Naive thymus-derived CD4-positive, alpha-beta T cell (primary cell): ENCODE data around the gene ZNF638. TPM values are rescaled to one million over a fixed set of nuclear protein-coding genes. Genes with fewer than 3 reads are reported as not detected.

Source experiments
- ATAC-seq: fragments of 150-1000 bp; cut with Tn5 transposase; 2 replicates; pipeline ENCODE4 v1.10.0; 2021; ENCODE audit warnings: mild to moderate bottlenecking, moderate library complexity
- CTCF ChIA-PET: fragments of 350-600 bp; sonication (Branson Sonifier 250); formaldehyde crosslinking; loops from one replicate; lab custom pipeline; 2021; ENCODE audit warnings: antibody characterized with exemption; lab: Charles Lee
- POLR2A ChIA-PET: fragments of 350-600 bp; sonication (Branson Sonifier 250); formaldehyde crosslinking; loops from one replicate; lab custom pipeline; 2021; ENCODE audit warnings: antibody characterized with exemption, inconsistent platforms; lab: Charles Lee
- DNase-seq, 9 donors: peaks; one replicate each; pipeline versions ENCODE4 v3.0.0 to v3.0.0-alpha.2; 2020 to 2022; ENCODE audit warnings: mixed read lengths in 1 of 9
- H3K27ac ChIP-seq: one replicate; pipeline ENCODE4 v1.7.0; 2013; ENCODE audit warnings: mild to moderate bottlenecking, low read depth, low read length, moderate library complexity
- H3K27me3 ChIP-seq, 2 donors: one replicate each; pipeline ENCODE4 v1.7.0; 2013; ENCODE audit warnings: low read length in 2 of 2, mild to moderate bottlenecking in 2 of 2, moderate library complexity in 2 of 2; ENCODE audit not compliant: control insufficient read depth in 2 of 2, insufficient read depth in 2 of 2
- H3K36me3 ChIP-seq, 3 experiments: 1 replicate in 2 of 3; 2 replicates in 1 of 3; pipeline ENCODE4 v1.7.0; 2013; ENCODE audit warnings: low read length in 3 of 3, mild to moderate bottlenecking in 3 of 3, moderate library complexity in 1 of 3; ENCODE audit not compliant: insufficient read depth in 3 of 3, control insufficient read depth in 2 of 3
- H3K4me1 ChIP-seq, 2 donors: one replicate each; pipeline ENCODE4 v1.7.0; 2013; ENCODE audit warnings: low read length in 2 of 2, mild to moderate bottlenecking in 2 of 2, moderate library complexity in 1 of 2; ENCODE audit not compliant: control insufficient read depth in 2 of 2, insufficient read depth in 2 of 2
- H3K4me3 ChIP-seq: 2 replicates; pipeline ENCODE4 v1.7.0; 2013; ENCODE audit warnings: mild to moderate bottlenecking, low read length
- H3K9me3 ChIP-seq, 3 experiments: 1 replicate in 2 of 3; 2 replicates in 1 of 3; pipeline ENCODE4 v1.7.0; 2013; ENCODE audit warnings: low read length in 3 of 3; ENCODE audit not compliant: control insufficient read depth in 2 of 3
- H3K27ac Mint-ChIP-seq, 9 donors: one replicate each; pipeline ENCODE4 v1.8.0; 2020 to 2022; ENCODE audit warnings: mixed read lengths in 9 of 9, mild to moderate bottlenecking in 8 of 9, moderate library complexity in 5 of 9, inconsistent platforms in 2 of 9
- H3K27me3 Mint-ChIP-seq, 5 donors: one replicate each; pipeline ENCODE4 v1.8.0; 2021 to 2022; ENCODE audit warnings: mixed read lengths in 5 of 5, mild to moderate bottlenecking in 1 of 5
- H3K36me3 Mint-ChIP-seq, 5 donors: one replicate each; pipeline ENCODE4 v1.8.0; 2020 to 2022; ENCODE audit warnings: mixed read lengths in 5 of 5, mild to moderate bottlenecking in 3 of 5, inconsistent platforms in 1 of 5
- H3K4me1 Mint-ChIP-seq, 7 donors: one replicate each; pipeline ENCODE4 v1.8.0; 2020 to 2022; ENCODE audit warnings: mixed read lengths in 7 of 7, mild to moderate bottlenecking in 3 of 7, inconsistent platforms in 1 of 7
- H3K4me3 Mint-ChIP-seq, 10 donors: one replicate each; pipeline ENCODE4 v1.8.0; 2020 to 2022; ENCODE audit warnings: mild to moderate bottlenecking in 10 of 10, mixed read lengths in 10 of 10, moderate library complexity in 6 of 10, inconsistent platforms in 2 of 10
- H3K9me3 Mint-ChIP-seq, 11 donors: one replicate each; pipeline ENCODE4 v1.8.0; 2020 to 2022; ENCODE audit warnings: mixed read lengths in 11 of 11, mild to moderate bottlenecking in 4 of 11, inconsistent platforms in 1 of 11, moderate library complexity in 1 of 11
- intact Hi-C, 2 donors: fragments of 100-400 bp; cut with micrococcal nuclease; formaldehyde crosslinking; loops; one replicate each; pipeline ENCODE4 v1.15.1; 2023
- polyA plus RNA-seq, 2 donors: library from polyadenylated mRNA; unstranded; fragments of 300-500 nt; fragmentation: Illumina TruSeq; gene quantifications; one replicate each; pipeline ENCODE4 v1.2.3, GENCODE V29; 2021
- total RNA-seq, 6 experiments: library from RNA in 5 of 6; stranded (reverse) in 5 of 6; gene quantifications; 1 replicate in 5 of 6; 2 replicates in 1 of 6; pipeline ENCODE4 v1.2.3 and lab custom pipeline; 2021 to 2026

Gene ZNF638
- total and polyA plus RNA-seq, 7 experiments from 2014 or later, result 57.6 to 204 (median 114) TPM

- Mint-ChIP-seq H3K4me3 (no peak overlapping the region), H3K4me1 (peaks cover 0 to 13% (median 8%) of the 10 kb centered on the region in 7 donors), H3K36me3 (no peaks in the 10 kb centered on the region), H3K27ac (no peak overlapping the region), H3K27me3 (peaks cover 38 to 47% (median 44%) of the 10 kb centered on the region in 5 donors), H3K9me3 (no peaks in the 10 kb centered on the region)
- no peaks in the 10 kb centered on the region for H3K4me1 ChIP-seq
- peaks cover 0 to 5% of the 10 kb centered on the region in 2 donors for H3K27me3 ChIP-seq
- ATAC-seq (no peak), DNase-seq (no peak)
- H3K9me3 ChIP-seq, result no peaks in the 10 kb centered on the region
- no peak overlapping the region for H3K4me3 ChIP-seq
- H3K36me3 ChIP-seq, result no peaks in the 10 kb centered on the region
- POLR2A ChIA-PET, result no interaction called here
- intact Hi-C loops, result no loop called here
- CTCF ChIA-PET, result no interaction called here
- no peak overlapping the region for H3K27ac ChIP-seq
These were observed 138.1 kb downstream of the ZNF638 start for GRCh38 chr2:71469403-71470398.

- POLR2A ChIA-PET, result no interaction called here
- Mint-ChIP-seq H3K9me3 (no peaks in the 10 kb centered on the region), H3K27me3 (peaks cover 38 to 51% (median 44%) of the 10 kb centered on the region in 5 donors), H3K27ac (no peak overlapping the region), H3K4me1 (peaks cover 0 to 13% (median 8%) of the 10 kb centered on the region in 7 donors), H3K4me3 (no peak overlapping the region), H3K36me3 (no peaks in the 10 kb centered on the region)
- H3K36me3 ChIP-seq, result no peaks in the 10 kb centered on the region
- CTCF ChIA-PET, result no interaction called here
- no peaks in the 10 kb centered on the region for H3K9me3 ChIP-seq
- H3K27ac ChIP-seq, result no peak overlapping the region
- intact Hi-C loops, result no loop called here
- H3K27me3 ChIP-seq, result no peaks in the 10 kb centered on the region
- no peak for DNase-seq
- no peak for ATAC-seq
- H3K4me1 ChIP-seq, result no peaks in the 10 kb centered on the region
- no peak overlapping the region for H3K4me3 ChIP-seq
These were observed 139.7 kb downstream of the ZNF638 start for GRCh38 chr2:71471276-71471675.

GRCh38 chr2:71472019-71472418 lies 140.4 kb downstream of the ZNF638 start:
- CTCF ChIA-PET, result no interaction called here
- Mint-ChIP-seq H3K27ac (no peak overlapping the region), H3K27me3 (peaks cover 39 to 48% (median 42%) of the 10 kb centered on the region in 5 donors), H3K36me3 (no peaks in the 10 kb centered on the region), H3K9me3 (no peaks in the 10 kb centered on the region), H3K4me1 (peaks cover 0 to 10% (median 4%) of the 10 kb centered on the region in 7 donors), H3K4me3 (no peak overlapping the region)
- intact Hi-C loops, result no loop called here
- DNase-seq, result no peak
- Histone ChIP-seq H3K4me1 (no peaks in the 10 kb centered on the region), H3K27me3 (no peaks in the 10 kb centered on the region), H3K27ac (no peak overlapping the region), H3K36me3 (no peaks in the 10 kb centered on the region), H3K9me3 (no peaks in the 10 kb centered on the region), H3K4me3 (no peak overlapping the region)
- POLR2A ChIA-PET, result no interaction called here
- ATAC-seq, result no peak

GRCh38 chr2:71473346-71474031 lies 141.9 kb downstream of the ZNF638 start:
- Mint-ChIP-seq H3K36me3 (no peaks in the 10 kb centered on the region), H3K4me1 (no peaks in the 10 kb centered on the region), H3K4me3 (no peak overlapping the region), H3K27me3 (peaks cover 25 to 35% (median 29%) of the 10 kb centered on the region in 5 donors), H3K9me3 (no peaks in the 10 kb centered on the region), H3K27ac (no peak overlapping the region)
- H3K4me1 ChIP-seq, result no peaks in the 10 kb centered on the region
- no peak overlapping the region for H3K4me3 ChIP-seq
- ChIA-PET POLR2A (no interaction called here), CTCF (no interaction called here)
- no peak for DNase-seq
- H3K27ac ChIP-seq, result no peak overlapping the region
- intact Hi-C loops, result no loop called here
- H3K9me3 ChIP-seq, result no peaks in the 10 kb centered on the region
- H3K27me3 ChIP-seq, result no peaks in the 10 kb centered on the region
- ATAC-seq, result no peak
- no peaks in the 10 kb centered on the region for H3K36me3 ChIP-seq

GRCh38 chr2:71474116-71474743 lies 142.6 kb downstream of the ZNF638 start:
- H3K9me3 Mint-ChIP-seq, result no peaks in the 10 kb centered on the region
- peaks cover 19 to 27% (median 22%) of the 10 kb centered on the region in 5 donors for H3K27me3 Mint-ChIP-seq
- no peak overlapping the region for H3K4me3 ChIP-seq
- ChIA-PET POLR2A (no interaction called here), CTCF (no interaction called here)
- no peaks in the 10 kb centered on the region for H3K4me1 Mint-ChIP-seq
- no peaks in the 10 kb centered on the region for H3K4me1 ChIP-seq
- H3K4me3 Mint-ChIP-seq, result no peak overlapping the region
- H3K27ac Mint-ChIP-seq, result no peak overlapping the region
- no peaks in the 10 kb centered on the region for H3K36me3 Mint-ChIP-seq
- no peak overlapping the region for H3K27ac ChIP-seq
- no peaks in the 10 kb centered on the region for H3K9me3 ChIP-seq
- intact Hi-C loops, result no loop called here
- H3K27me3 ChIP-seq, result no peaks in the 10 kb centered on the region
- H3K36me3 ChIP-seq, result no peaks in the 10 kb centered on the region
- DNase-seq (no peak), ATAC-seq (peak; percentile 26)

GRCh38 chr2:71474744-71475397 lies 143.3 kb downstream of the ZNF638 start:
- Histone ChIP-seq H3K4me1 (no peaks in the 10 kb centered on the region), H3K36me3 (no peaks in the 10 kb centered on the region), H3K27me3 (no peaks in the 10 kb centered on the region), H3K27ac (no peak overlapping the region), H3K4me3 (no peak overlapping the region), H3K9me3 (no peaks in the 10 kb centered on the region)
- Mint-ChIP-seq H3K4me3 (no peak overlapping the region), H3K4me1 (no peaks in the 10 kb centered on the region), H3K9me3 (no peaks in the 10 kb centered on the region), H3K27me3 (peaks cover 16 to 23% (median 21%) of the 10 kb centered on the region in 5 donors), H3K36me3 (no peaks in the 10 kb centered on the region), H3K27ac (no peak overlapping the region)
- intact Hi-C loops, result no loop called here
- ATAC-seq (no peak), DNase-seq (no peak)
- CTCF ChIA-PET, result no interaction called here
- POLR2A ChIA-PET, result no interaction called here
